HCT116 (cell line): Measurements from ENCODE around the gene BRDT. TPM values are rescaled to one million over a fixed set of nuclear protein-coding genes. Genes with fewer than 3 reads are reported as not detected.

ENCODE experiments used
- ATAC-seq: fragments of 200-7000 bp; cut with Tn5 transposase; 2 replicates; pipeline ENCODE4 v1.9.1; 2020; ENCODE audit warnings: mild to moderate bottlenecking, moderate library complexity
- BruUV-seq: library from RNA; stranded (reverse); fragments of 400-500 nt; replicated peaks from 2 replicates; lab custom pipeline; 2021; lab: Mats Ljungman, UMichigan
- CTCF ChIA-PET: fragments of 300-600 bp; sonication (Branson Sonifier 250); formaldehyde crosslinking; loops from one replicate; lab custom pipeline; 2021; ENCODE audit warnings: antibody characterized with exemption; lab: Charles Lee
- POLR2A ChIA-PET: fragments of 300-600, 350-600 bp; sonication (Branson Sonifier 250); formaldehyde crosslinking; loops from one replicate; lab custom pipeline; 2021; ENCODE audit warnings: antibody characterized with exemption; lab: Charles Lee
- RAD21 ChIA-PET, 2 experiments: fragments of 300-600 bp; sonication (Branson Sonifier 250); formaldehyde crosslinking; loops; one replicate each; lab custom pipeline; 2023; ENCODE audit warnings: low total read pairs in 2 of 2; ENCODE audit not compliant: uncharacterized antibody in 2 of 2, unreplicated experiment in 2 of 2, low non-redundant PET in 1 of 2; lab: Charles Lee
- DNase-seq: peaks from one replicate; pipeline ENCODE4 v3.0.0-alpha.2; 2010; ENCODE audit warnings: low read depth, low spot score
- H2AFZ ChIP-seq: fragments of 200-600 bp; shearing (Covaris generic), sonication (generic); 2 replicates; pipeline ENCODE4 v1.6.1; 2017; ENCODE audit warnings: low read depth, mixed run types, mixed read lengths, antibody characterized with exemption, low read length; ENCODE audit not compliant: poor library complexity, severe bottlenecking
- H3K27ac ChIP-seq: 2 replicates; pipeline ENCODE4 v1.5.1; 2012; ENCODE audit warnings: low read depth, low read length
- H3K27me3 ChIP-seq: fragments of 200-600 bp; sonication (generic); 2 replicates; pipeline ENCODE4 v1.6.1; 2016; ENCODE audit warnings: mixed run types, low read length, mixed read lengths; ENCODE audit not compliant: insufficient read depth
- H3K36me3 ChIP-seq, 2 experiments: fragments of 200-500 bp in 1 of 2; fragments of 200-600 bp in 1 of 2; sonication (Bioruptor generic) in 1 of 2; sonication (generic) in 1 of 2; 2 replicates each; pipeline versions ENCODE4 v1.5.1 to v1.6.1; 2014 to 2016; ENCODE audit warnings: low read length in 2 of 2, inconsistent platforms in 1 of 2, mixed read lengths in 1 of 2, mixed run types in 1 of 2; ENCODE audit not compliant: insufficient read depth in 2 of 2, control insufficient read depth in 1 of 2
- H3K4me1 ChIP-seq, 2 experiments: fragments of 200-600 bp in 1 of 2; sonication (generic) in 1 of 2; 2 replicates each; pipeline versions ENCODE4 v1.5.1 to v1.6.1; 2012 to 2017; ENCODE audit warnings: low read length in 2 of 2, inconsistent platforms in 1 of 2, mild to moderate bottlenecking in 1 of 2, mixed read lengths in 1 of 2, mixed run types in 1 of 2, moderate library complexity in 1 of 2; ENCODE audit not compliant: insufficient read depth in 2 of 2, control insufficient read depth in 1 of 2
- H3K4me2 ChIP-seq: fragments of 200-600 bp; sonication (generic); 2 replicates; pipeline ENCODE4 v1.6.1; 2017; ENCODE audit warnings: mixed run types, low read length, mixed read lengths
- H3K4me3 ChIP-seq, 2 experiments: fragments of 200-600 bp in 1 of 2; sonication (generic) in 1 of 2; replicated peaks in 1 of 2; 2 replicates each; pipeline ENCODE4 v1.5.1; 2011 to 2016; ENCODE audit warnings: low read length in 2 of 2, control low read depth in 1 of 2, low read depth in 1 of 2, mild to moderate bottlenecking in 1 of 2, mixed read lengths in 1 of 2, mixed run types in 1 of 2
- H3K79me2 ChIP-seq: fragments of 200-600 bp; sonication (generic); 2 replicates; pipeline ENCODE4 v1.6.1; 2017; ENCODE audit warnings: mild to moderate bottlenecking, mixed run types, low read length, moderate library complexity, mixed read lengths; ENCODE audit not compliant: insufficient read depth
- H3K9ac ChIP-seq: fragments of 200-600 bp; sonication (generic); 2 replicates; pipeline ENCODE4 v1.6.1; 2016; ENCODE audit warnings: low read length, mixed read lengths
- H3K9me2 ChIP-seq: fragments of 200-600 bp; sonication (generic), shearing (Covaris generic); 2 replicates; pipeline ENCODE4 v1.6.1; 2017; ENCODE audit warnings: mixed run types, mild to moderate bottlenecking, moderate library complexity; ENCODE audit not compliant: insufficient read depth
- H3K9me3 ChIP-seq, 2 experiments: fragments of 200-500 bp in 1 of 2; fragments of 200-600 bp in 1 of 2; sonication (Bioruptor generic) in 1 of 2; sonication (generic) in 1 of 2; 2 replicates each; pipeline ENCODE4 v1.6.1; 2014 to 2017; ENCODE audit warnings: low read length in 2 of 2, mixed read lengths in 2 of 2, inconsistent platforms in 1 of 2, low read depth in 1 of 2, mild to moderate bottlenecking in 1 of 2, mixed run types in 1 of 2, moderate library complexity in 1 of 2; ENCODE audit not compliant: control insufficient read depth in 1 of 2, insufficient read depth in 1 of 2
- H4K20me1 ChIP-seq: fragments of 200-600 bp; sonication (generic), shearing (Covaris generic); 2 replicates; pipeline ENCODE4 v1.6.1; 2017; ENCODE audit warnings: mixed run types, mild to moderate bottlenecking, moderate library complexity; ENCODE audit not compliant: insufficient read depth
- ELF1 ChIP-seq: IDR thresholded peaks from 2 replicates; pipeline ENCODE4 v1.6.1; 2012; ENCODE audit warnings: low read depth, borderline replicate concordance
- EZH2 ChIP-seq: fragments of 200-600 bp; sonication (generic); IDR thresholded peaks from 2 replicates; pipeline ENCODE4 v1.6.1; 2017; ENCODE audit warnings: antibody characterized with exemption, mixed run types
- EZH2phosphoT487 ChIP-seq: fragments of 200-600 bp; IDR thresholded peaks from 2 replicates; pipeline ENCODE4 v1.6.1; 2018; ENCODE audit warnings: antibody characterized with exemption, borderline replicate concordance
- FOSL1 ChIP-seq: IDR thresholded peaks from 2 replicates; pipeline ENCODE4 v1.6.1; 2012; ENCODE audit warnings: low read depth
- JUND ChIP-seq: IDR thresholded peaks from 2 replicates; pipeline ENCODE4 v1.6.1; 2012
- POLR2AphosphoS5 ChIP-seq: IDR thresholded peaks from 2 replicates; pipeline ENCODE4 v1.6.1; 2011; ENCODE audit warnings: mild to moderate bottlenecking, low read depth, low read length, moderate library complexity
- SIN3A ChIP-seq: IDR thresholded peaks from 2 replicates; pipeline ENCODE4 v1.6.1; 2012; ENCODE audit warnings: low read depth
- SP1 ChIP-seq: IDR thresholded peaks from 2 replicates; pipeline ENCODE4 v1.6.1; 2012; ENCODE audit warnings: low read depth
- SRF ChIP-seq: IDR thresholded peaks from 2 replicates; pipeline ENCODE4 v1.6.1; 2012; ENCODE audit warnings: low read depth
- TCF7L2 ChIP-seq: IDR thresholded peaks from 2 replicates; pipeline ENCODE4 v1.7.0; 2011; ENCODE audit warnings: borderline replicate concordance, inconsistent platforms; ENCODE audit not compliant: insufficient read depth, insufficient read length; ENCODE audit errors: extremely low read depth
- YY1 ChIP-seq: IDR thresholded peaks from 2 replicates; pipeline ENCODE4 v1.6.1; 2011; ENCODE audit warnings: low read length, low read depth, moderate library complexity, mild to moderate bottlenecking; ENCODE audit not compliant: insufficient replicate concordance; ENCODE audit errors: extremely low read depth
- ZFX ChIP-seq: fragments of 450-650 bp; IDR thresholded peaks from 2 replicates; pipeline ENCODE4 v1.6.1; 2017
- ZNF274 ChIP-seq: fragments of 200-500 bp; sonication (Bioruptor generic); IDR thresholded peaks from 2 replicates; pipeline ENCODE4 v1.6.1; 2014; ENCODE audit warnings: mild to moderate bottlenecking, low read depth, low read length, inconsistent platforms
- intact Hi-C: fragments of 100-400 bp; cut with micrococcal nuclease; formaldehyde crosslinking; loops from 2 replicates; pipeline ENCODE4 v1.10.0; 2022
- total RNA-seq: library from RNA; stranded (reverse); gene quantifications from one replicate; pipeline ENCODE4 v1.2.1, GENCODE V29; 2021; ENCODE audit not compliant: unreplicated experiment
- TF ChIP-seq, protein P1 (sequence below): IDR thresholded peaks from 2 replicates; pipeline ENCODE4 v1.6.1; 2012
- TF ChIP-seq, protein P2 (sequence below), 3 experiments: fragments of 200-600 bp in 1 of 3; sonication (generic) in 1 of 3; IDR thresholded peaks in 2 of 3; conservative IDR thresholded peaks in 1 of 3; 2 replicates each; pipeline ENCODE4 v1.5.1; 2012 to 2017; ENCODE audit warnings: low read depth in 2 of 3, low read length in 2 of 3, antibody characterized with exemption in 1 of 3, borderline replicate concordance in 1 of 3, control low read depth in 1 of 3, mild to moderate bottlenecking in 1 of 3, mixed read lengths in 1 of 3, mixed run types in 1 of 3, moderate library complexity in 1 of 3; ENCODE audit not compliant: insufficient read depth in 1 of 3

BRDT gene
- total RNA-seq, 1 experiment from 2014 or later = not detected

DNA sequence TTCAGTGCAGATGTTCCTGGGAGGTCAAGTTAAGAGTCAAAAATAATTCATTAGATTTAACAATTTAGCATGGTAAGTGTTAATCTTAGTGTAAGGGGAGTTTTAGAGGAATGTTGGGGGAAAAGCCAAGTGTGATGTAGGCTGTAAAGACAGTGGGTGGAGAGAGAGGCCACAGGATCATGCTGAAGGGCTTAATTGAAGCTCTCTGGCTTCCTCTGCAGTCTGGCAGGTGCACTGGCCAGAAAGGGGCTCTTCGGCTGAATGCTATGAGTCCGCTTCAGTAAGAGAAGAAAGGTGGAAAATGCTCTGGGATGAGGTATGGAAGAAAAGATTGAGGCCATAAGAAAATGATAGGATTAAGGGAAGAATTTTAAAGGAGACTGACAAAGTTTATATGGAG is 3.0 kb downstream of the BRDT start (continued):
- TF ChIP-seq TCF7L2 (no peak), EZH2 (no peak), ZNF274 (no peak), FOSL1 (no peak), ELF1 (no peak)

DNA sequence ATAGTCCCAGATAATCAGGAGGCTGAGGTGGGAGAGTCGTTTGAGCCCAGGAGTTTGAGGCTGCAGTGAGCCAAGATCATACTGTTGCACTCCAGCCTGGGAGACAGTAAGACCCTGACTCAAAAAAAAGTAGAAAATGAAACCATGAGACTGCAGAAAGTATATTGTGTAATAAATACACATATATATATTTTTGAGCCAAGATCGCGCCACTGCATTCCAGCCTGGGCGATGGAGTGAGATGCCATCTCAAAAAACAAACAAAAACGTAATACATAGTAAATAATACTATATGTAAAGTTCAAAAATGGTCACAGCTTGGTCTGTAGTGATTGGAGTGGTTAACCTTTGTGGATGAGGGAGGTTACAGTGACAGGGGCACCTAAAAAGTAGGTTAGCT is 9.7 kb downstream of the BRDT start:
- H3K4me3 ChIP-seq = no peak overlapping the region
- no peaks in the 10 kb centered on the region for H3K4me1 ChIP-seq
- no peak overlapping the region for H2AFZ ChIP-seq
- intact Hi-C loops = no loop called here
- no peaks in the 10 kb centered on the region for H3K36me3 ChIP-seq
- H3K4me2 ChIP-seq = no peak overlapping the region
- DNase-seq (no peak), ATAC-seq (no peak)
- no peaks in the 10 kb centered on the region for H4K20me1 ChIP-seq
- RAD21 ChIA-PET = no interaction called here
- H3K9ac ChIP-seq = no peak overlapping the region
- no peaks in the 10 kb centered on the region for H3K9me3 ChIP-seq
- H3K79me2 ChIP-seq = no peaks in the 10 kb centered on the region
- POLR2A ChIA-PET = no interaction called here
- CTCF ChIA-PET = no interaction called here
- no TSS peak for BruUV-seq
- no peaks in the 10 kb centered on the region for H3K9me2 ChIP-seq
- no peak overlapping the region for H3K27ac ChIP-seq
- no peak for TF ChIP-seq SIN3A
- TF ChIP-seq TCF7L2 = no peak
- TF ChIP-seq SRF = no peak
- no peak for TF ChIP-seq POLR2AphosphoS5
- no peak for TF ChIP-seq ELF1
- no peak for TF ChIP-seq ZNF274
- no peak for TF ChIP-seq ZFX
- TF ChIP-seq EZH2phosphoT487 = no peak
- no peaks in the 10 kb centered on the region for H3K27me3 ChIP-seq

DNA sequence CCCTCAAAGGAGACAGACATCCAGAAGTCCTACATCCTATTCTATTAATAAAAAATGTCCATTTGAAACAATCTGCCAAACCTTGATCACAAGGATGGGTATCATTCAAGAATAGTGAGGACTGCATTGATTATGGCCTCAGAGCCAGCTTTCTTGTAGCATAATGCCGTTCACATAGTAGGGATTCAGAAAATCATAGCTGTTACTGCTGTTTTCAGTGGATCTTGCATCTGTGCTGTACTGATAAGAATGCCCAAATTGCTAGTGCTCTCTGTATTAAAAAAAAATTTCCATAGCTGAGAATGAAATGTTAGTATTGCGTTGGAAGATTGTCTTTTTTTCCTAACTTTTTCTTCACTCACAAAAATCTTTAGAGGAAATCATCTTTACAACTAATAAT is 19.1 kb downstream of the BRDT start:
- CTCF ChIA-PET = interaction anchor here (1.1 kb wide), 1 partner anchor 323 kb away, joined by 4 read pairs; no protein-coding TSS in a partner anchor

More for the DNA sequence above, 19.1 kb downstream of the BRDT start:
- POLR2A ChIA-PET = no interaction called here
- no peaks in the 10 kb centered on the region for H3K4me1 ChIP-seq
- no peak overlapping the region for H2AFZ ChIP-seq
- H3K4me3 ChIP-seq = no peak overlapping the region
- H4K20me1 ChIP-seq = no peaks in the 10 kb centered on the region
- H3K36me3 ChIP-seq = no peaks in the 10 kb centered on the region
- ATAC-seq (no peak), DNase-seq (no peak)
- intact Hi-C loops = no loop called here
- no TSS peak for BruUV-seq
- H3K9me2 ChIP-seq = no peaks in the 10 kb centered on the region
- H3K9ac ChIP-seq = no peak overlapping the region
- H3K79me2 ChIP-seq = no peaks in the 10 kb centered on the region
- no peak overlapping the region for H3K27ac ChIP-seq
- H3K27me3 ChIP-seq = no peaks in the 10 kb centered on the region
- RAD21 ChIA-PET = no interaction called here
- no peak overlapping the region for H3K4me2 ChIP-seq
- H3K9me3 ChIP-seq = no peaks in the 10 kb centered on the region
- TF ChIP-seq TCF7L2 (no peak), SIN3A (no peak), SP1 (no peak), YY1 (no peak), JUND (no peak), ZFX (no peak), POLR2AphosphoS5 (no peak)
- TF ChIP-seq, protein P1, sequence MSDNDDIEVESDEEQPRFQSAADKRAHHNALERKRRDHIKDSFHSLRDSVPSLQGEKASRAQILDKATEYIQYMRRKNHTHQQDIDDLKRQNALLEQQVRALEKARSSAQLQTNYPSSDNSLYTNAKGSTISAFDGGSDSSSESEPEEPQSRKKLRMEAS = no peak
- TF ChIP-seq, protein P2, sequence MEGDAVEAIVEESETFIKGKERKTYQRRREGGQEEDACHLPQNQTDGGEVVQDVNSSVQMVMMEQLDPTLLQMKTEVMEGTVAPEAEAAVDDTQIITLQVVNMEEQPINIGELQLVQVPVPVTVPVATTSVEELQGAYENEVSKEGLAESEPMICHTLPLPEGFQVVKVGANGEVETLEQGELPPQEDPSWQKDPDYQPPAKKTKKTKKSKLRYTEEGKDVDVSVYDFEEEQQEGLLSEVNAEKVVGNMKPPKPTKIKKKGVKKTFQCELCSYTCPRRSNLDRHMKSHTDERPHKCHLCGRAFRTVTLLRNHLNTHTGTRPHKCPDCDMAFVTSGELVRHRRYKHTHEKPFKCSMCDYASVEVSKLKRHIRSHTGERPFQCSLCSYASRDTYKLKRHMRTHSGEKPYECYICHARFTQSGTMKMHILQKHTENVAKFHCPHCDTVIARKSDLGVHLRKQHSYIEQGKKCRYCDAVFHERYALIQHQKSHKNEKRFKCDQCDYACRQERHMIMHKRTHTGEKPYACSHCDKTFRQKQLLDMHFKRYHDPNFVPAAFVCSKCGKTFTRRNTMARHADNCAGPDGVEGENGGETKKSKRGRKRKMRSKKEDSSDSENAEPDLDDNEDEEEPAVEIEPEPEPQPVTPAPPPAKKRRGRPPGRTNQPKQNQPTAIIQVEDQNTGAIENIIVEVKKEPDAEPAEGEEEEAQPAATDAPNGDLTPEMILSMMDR (IDR thresholded peaks at IDR 0.05 in 2 of 3, conservative IDR thresholded peaks at IDR 0.05 in 1 of 3; ENCODE audit: borderline replicate concordance in 1 of 3, insufficient read depth in 1 of 3, low read depth in 2 of 3, low read length in 2 of 3) = no peak
- TF ChIP-seq, all 23 proteins: peak for 0
